HepG2 (cell line): ENCODE data around the gene C20orf204. TPM values are rescaled to one million over a fixed set of nuclear protein-coding genes. Genes with fewer than 3 reads are reported as not detected.

ENCODE experiments used
- EZH2 ChIP-seq: conservative IDR thresholded peaks from 2 replicates; pipeline ENCODE4 v1.6.1; 2012; ENCODE audit warnings: mild to moderate bottlenecking, low read depth, low read length, moderate library complexity
- GATA4 ChIP-seq: sonication (generic); IDR thresholded peaks from 2 replicates; pipeline ENCODE4 v1.6.1; 2016; ENCODE audit warnings: antibody characterized with exemption, low read depth, borderline replicate concordance
- HNRNPLL ChIP-seq: fragments of 200-400 bp; formaldehyde crosslinking; IDR thresholded peaks from 2 replicates; pipeline ENCODE4 v1.6.1; 2017; ENCODE audit warnings: mild to moderate bottlenecking, low read depth, low read length; ENCODE audit not compliant: poor library complexity, severe bottlenecking
- JUN ChIP-seq: sonication (generic); formaldehyde crosslinking; IDR thresholded peaks from 2 replicates; pipeline ENCODE4 v1.4.0; 2020; ENCODE audit warnings: mild to moderate bottlenecking, missing genetic modification reagents
- PCBP1 ChIP-seq: fragments of 200-400 bp; formaldehyde crosslinking; IDR thresholded peaks from 2 replicates; pipeline ENCODE4 v1.6.1; 2017; ENCODE audit warnings: mild to moderate bottlenecking, low read depth, low read length, borderline replicate concordance
- SNAPC4 ChIP-seq: sonication (generic); formaldehyde crosslinking; IDR thresholded peaks from 2 replicates; pipeline ENCODE4 v1.4.0; 2020; ENCODE audit warnings: mild to moderate bottlenecking, missing genetic modification reagents
- ZBTB4 ChIP-seq: sonication (generic); formaldehyde crosslinking; IDR thresholded peaks from 2 replicates; pipeline ENCODE4 v1.4.0; 2020; ENCODE audit warnings: missing genetic modification reagents, mild to moderate bottlenecking, borderline replicate concordance
- ZBTB49 ChIP-seq: sonication (generic); formaldehyde crosslinking; IDR thresholded peaks from 2 replicates; pipeline ENCODE4 v1.4.0; 2020; ENCODE audit warnings: missing genetic modification reagents, borderline replicate concordance
- ZNF225 ChIP-seq: sonication (generic); formaldehyde crosslinking; IDR thresholded peaks from 2 replicates; pipeline ENCODE4 v1.4.0; 2020; ENCODE audit warnings: mild to moderate bottlenecking, missing genetic modification reagents
- ZNF280D ChIP-seq: sonication (generic); formaldehyde crosslinking; IDR thresholded peaks from 2 replicates; pipeline ENCODE4 v1.5.1; 2020; ENCODE audit warnings: mild to moderate bottlenecking, missing genetic modification reagents
- ZNF644 ChIP-seq: IDR thresholded peaks from 2 replicates; pipeline ENCODE4 v1.6.1; 2016; ENCODE audit warnings: low read depth
- ZNF816 ChIP-seq: sonication (generic); formaldehyde crosslinking; IDR thresholded peaks from 2 replicates; pipeline ENCODE4 v1.8.0; 2022; ENCODE audit warnings: missing genetic modification reagents, mild to moderate bottlenecking, borderline replicate concordance
- ZNF891 ChIP-seq: sonication (generic); formaldehyde crosslinking; IDR thresholded peaks from 2 replicates; pipeline ENCODE4 v1.5.0; 2020; ENCODE audit warnings: mild to moderate bottlenecking, missing genetic modification reagents
- polyA plus RNA-seq, 8 experiments: library from polyadenylated mRNA; depleted of rRNA in 3 of 8; stranded (reverse) in 7 of 8; unstranded in 1 of 8; fragments of >200 nt; fragmentation: Illumina TruSeq in 4 of 8; extraction: Trizol in 4 of 8; gene quantifications; 2 replicates each; pipeline versions ENCODE4 v1.2.1 to v1.2.3, GENCODE V29; 2011 to 2016; ENCODE audit warnings: low read depth in 4 of 8, missing spikeins in 1 of 8, mixed read lengths in 1 of 8; ENCODE audit not compliant: insufficient read depth in 1 of 8
- total RNA-seq, 5 experiments: library from RNA; depleted of rRNA; stranded (reverse); fragments of >200 nt; fragmentation: Illumina TruSeq; extraction: Trizol; gene quantifications; 2 replicates each; pipeline ENCODE4 v1.2.3, GENCODE V29; 2016; ENCODE audit warnings: low read depth in 1 of 5

The C20orf204 gene
- total and polyA plus RNA-seq, 2 of the 13 experiments (the other 11 are each of a cell fraction or from before 2014, with no cell fraction given), result 22.1 to 80.0 TPM

- TF ChIP-seq ZBTB49 (CRISPR knock-in tag) (no peak), SNAPC4 (no peak), ZNF225 (CRISPR knock-in tag) (peak; percentile 73; the same call in 1 of the 2 replicates), EZH2 (no peak), ZNF816 (CRISPR knock-in tag) (peak; percentile 54; the same call in 1 of the 2 replicates), HNRNPLL (peak; percentile 94), ZBTB4 (CRISPR knock-in tag) (0 out of 2 replicates have a peak, but pooled peaks have one; percentile 70), ZNF280D (CRISPR knock-in tag) (peak; percentile 66), PCBP1 (peak; percentile 86; the same call in 1 of the 2 replicates), ZNF644 (CRISPR knock-in tag) (0 out of 2 replicates have a peak, but pooled peaks have one; percentile 20), GATA4 (0 out of 2 replicates have a peak, but pooled peaks have one; percentile 39), ZNF891 (CRISPR knock-in tag) (peak; percentile 99), JUN (CRISPR knock-in tag) (0 out of 2 replicates have a peak, but pooled peaks have one; percentile 34)
Measured at GRCh38 chr20:64042054-64042781, 6.2 kb downstream of the C20orf204 start (continued).
